Activated CD4-positive, alpha-beta T cell treated with anti-CD3 and anti-CD28 coated beads for 1 hour (primary cell): Measurements from ENCODE around the gene CNPY1.
"Not testable (repeated sequence)": the region's sequence is repeated elsewhere in the genome, so short reads cannot be mapped to it uniquely, and the experiment has no call there.

ENCODE experiments used
- DNase-seq: peaks from one replicate; pipeline ENCODE4 v3.0.0-alpha.2; 2020

CNPY1 gene

DNA sequence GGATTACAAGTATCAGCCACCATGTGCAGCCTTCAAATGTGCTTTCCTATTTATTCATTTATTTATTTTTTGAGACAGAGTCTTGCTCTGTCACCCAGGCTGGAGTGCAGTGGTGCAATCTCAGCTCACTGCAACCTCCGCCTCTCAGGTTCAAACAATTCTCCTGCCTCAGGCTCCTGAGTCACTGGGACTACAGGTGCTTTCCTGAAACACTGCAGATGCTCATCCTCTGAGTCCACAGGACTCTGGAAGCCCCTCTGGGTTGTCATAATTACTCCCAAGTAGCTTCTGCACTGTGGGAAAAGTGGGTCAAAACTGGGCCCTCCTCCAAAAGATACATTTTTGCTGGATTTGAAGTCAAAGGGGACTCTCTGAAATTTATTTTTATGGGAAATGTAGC is at the start of gene CNPY1:
Gene CNPY1, minus strand, starts transcription at position 111 of the 400 bp plus-strand sequence. CDS start 630 bp downstream, outside the sequence.
- DNase-seq, result not testable (repeated sequence)

DNA sequence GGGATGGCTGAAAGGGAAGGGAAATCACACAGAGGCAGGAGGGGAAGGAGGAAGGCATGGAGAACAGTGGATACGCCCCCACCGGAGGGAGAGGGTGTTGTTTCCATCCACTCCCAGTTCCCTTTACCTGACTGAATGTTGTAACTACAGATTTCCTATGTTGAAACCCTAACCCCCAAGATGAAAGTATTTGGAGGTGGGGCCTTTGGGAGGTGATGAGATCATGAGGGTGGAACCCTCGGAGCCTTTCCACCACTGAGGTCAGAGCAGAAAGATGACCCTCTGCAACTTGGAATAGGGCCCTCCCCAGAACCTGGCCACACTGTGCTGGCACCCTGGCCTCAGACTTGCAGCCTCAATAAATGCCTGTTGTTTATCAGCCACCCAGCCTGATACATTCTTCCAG is 48.6 kb upstream of the CNPY1 start:
- no peak for DNase-seq

DNA sequence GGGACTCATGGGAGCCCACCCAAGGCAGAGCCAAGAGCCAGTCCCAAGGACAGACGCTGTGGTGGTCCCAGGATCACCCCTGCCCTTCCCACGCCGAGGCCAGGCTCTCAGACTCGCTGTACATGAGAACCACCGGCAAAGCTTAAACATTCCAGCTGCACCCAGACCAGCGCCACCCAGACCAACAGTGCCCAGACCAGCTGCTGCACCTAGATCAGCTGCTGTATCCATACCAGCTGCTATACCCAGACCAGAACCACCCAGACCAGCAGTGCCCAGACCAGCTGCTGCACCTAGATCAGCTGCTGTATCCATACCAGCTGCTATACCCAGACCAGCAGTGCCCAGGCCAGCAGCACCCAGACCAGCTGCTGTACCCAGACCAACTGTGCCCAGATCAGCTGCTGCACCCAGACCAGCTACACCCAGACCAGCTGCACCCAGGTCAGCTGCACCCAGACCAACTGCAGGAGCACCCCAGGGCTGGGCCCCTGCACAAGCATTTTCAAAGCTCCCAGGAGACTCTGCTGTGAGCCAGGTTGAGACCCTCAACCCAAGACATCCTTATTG is 47.9 kb upstream of the CNPY1 start:
- no peak for DNase-seq

DNA sequence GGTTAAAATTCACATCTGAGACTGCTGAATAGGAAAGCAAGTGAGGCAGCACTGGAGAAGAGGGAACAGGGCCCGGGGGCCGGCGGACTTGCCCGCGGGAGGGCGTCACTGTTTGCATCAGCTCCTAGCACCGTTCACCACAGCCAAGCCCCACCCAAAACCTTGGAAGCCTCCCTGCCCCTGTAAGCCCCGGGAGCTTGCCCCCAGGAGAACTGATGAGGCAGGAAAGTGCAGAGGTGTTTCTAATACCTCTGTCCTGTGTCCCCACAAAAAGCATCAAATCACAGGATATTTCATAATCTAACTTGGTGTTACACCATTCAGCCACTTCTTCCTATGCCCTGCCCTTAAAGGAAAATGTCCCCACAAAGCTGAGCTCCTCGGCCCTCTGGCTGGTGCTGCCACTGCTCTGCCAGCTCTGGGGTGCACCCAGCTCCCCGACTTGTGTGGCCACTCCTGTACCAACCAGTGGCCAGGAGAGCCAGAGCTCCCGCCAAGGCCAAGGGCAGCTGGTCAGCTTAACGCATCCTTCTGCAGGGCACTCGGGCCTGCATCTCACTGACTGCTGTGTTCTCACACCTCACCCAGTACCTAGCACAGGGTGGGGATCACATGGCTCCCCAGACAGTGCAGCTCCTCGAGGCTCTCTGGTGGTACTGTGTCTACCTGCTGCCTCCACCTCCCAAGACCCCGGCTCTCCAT is 47.3 kb upstream of the CNPY1 start:
- DNase-seq, result no peak

DNA sequence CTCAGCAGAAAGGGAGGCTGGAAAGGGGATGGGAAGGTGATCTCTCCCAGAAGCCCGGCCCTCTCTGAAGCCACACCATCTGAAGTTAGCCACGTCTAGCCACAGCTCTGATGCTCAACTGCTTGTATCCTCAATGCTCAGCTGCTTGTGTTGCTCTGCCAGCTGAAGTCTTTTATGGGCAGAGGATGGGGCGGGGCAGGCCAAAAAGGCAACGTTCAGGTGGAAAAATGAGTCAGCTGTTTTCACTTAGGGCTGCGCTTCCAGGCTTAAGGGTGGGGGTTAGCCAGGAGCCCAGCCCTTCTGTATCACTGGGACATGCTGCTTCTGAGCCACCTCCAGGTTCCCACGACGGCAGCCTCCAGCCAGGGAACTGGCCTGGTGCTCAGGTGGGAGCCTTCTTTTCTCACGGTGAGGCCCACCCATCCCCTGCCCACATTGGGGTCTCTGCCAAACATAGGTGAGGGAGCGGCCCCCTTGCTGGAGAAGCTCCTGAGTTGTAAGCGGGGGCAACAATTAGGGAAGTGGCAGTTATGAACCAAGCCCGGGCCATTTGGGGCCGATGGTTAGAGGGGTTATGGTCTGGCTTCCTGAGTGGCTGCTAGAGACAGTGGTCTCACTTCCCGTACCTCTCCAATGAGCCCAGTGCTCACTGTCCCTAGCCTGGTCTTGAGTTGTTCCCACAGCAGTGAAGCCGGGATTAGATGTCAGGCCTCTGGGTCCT is 44.9 kb upstream of the CNPY1 start:
- no peak for DNase-seq

DNA sequence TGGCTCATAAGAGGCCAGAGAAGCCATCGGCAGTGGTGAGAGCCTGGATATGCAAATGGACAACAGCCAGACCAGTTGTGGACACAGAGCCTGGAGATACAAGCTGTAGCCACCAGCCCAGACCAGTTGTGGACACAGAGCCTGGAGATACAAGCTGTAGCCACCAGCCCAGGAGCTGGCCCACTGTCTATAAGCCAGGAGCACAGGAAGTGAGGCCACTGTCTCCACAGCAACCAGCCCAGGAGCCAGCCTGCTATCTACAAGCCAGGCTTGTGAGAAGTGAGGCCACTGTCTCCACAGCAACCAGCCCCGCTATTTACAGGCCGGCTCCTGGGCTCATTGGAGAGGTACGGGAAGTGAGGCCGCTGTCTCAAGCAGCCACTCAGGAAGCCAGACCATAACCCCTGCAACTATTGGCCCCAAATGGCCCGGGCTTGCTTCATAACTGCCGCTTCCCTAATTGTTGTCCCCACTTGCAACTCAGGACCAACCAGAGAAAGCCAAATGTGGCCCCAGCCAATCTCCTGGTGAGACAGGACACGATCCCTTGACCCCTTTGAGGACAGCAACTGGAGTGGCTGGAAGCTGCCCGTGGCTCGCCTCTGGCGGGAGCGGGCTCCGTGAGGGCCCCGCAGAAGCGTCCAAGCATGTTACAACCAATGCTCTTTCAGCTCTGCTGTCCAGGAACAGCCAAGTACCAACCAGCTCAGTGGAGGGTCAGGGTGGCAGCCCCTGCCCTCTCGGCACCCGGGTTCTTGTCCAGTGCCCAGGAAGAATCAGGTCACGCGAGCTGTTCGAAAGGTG is 44.1 kb upstream of the CNPY1 start:
- no peak for DNase-seq

DNA sequence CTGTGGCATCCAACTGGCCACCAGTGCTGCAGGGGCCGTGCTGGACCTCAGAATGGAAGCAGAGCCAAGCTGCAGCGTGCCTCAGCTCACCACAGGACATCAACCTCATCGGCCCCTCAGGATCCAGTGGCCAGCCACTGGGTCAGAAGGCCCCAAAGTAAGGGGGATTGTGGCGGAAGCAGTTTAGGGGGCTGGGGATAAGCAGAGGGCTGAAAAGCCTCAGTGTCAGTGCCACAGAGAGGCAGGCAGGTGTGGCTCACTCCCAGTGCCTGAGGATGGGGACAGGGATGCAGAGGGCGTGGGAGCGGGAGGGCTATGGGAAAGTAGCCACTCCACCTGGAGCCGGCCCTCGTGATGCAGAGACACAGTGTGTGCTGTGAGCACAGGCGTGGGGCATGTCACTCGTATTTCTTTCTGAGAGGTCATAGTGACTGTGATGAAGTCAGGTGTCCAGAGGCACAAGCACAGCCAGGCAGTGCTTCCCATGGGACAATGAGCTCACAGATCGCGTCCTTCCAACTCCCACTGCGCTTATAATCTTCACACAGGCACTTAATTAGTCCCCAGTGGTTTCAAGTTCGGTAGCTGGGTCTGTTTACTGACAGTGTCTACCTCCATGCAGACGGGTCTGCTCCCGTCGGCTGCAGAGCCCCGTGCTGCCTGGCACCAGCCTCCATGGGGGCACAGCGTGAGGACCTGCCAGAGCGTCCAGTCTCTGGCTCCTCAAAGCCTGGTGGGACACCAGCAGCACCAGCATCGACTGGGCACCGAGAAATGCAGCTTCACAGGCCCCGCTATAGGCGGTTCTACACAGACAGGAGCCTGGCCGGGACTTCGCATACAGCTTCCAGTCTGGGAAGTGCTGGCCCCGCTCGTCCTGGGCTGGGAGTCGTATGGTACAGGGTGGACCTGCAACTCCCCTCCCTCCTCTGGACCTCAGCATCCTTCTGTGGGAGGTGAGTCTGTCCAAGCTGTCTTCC is 42.9 kb upstream of the CNPY1 start:
- no peak for DNase-seq

DNA sequence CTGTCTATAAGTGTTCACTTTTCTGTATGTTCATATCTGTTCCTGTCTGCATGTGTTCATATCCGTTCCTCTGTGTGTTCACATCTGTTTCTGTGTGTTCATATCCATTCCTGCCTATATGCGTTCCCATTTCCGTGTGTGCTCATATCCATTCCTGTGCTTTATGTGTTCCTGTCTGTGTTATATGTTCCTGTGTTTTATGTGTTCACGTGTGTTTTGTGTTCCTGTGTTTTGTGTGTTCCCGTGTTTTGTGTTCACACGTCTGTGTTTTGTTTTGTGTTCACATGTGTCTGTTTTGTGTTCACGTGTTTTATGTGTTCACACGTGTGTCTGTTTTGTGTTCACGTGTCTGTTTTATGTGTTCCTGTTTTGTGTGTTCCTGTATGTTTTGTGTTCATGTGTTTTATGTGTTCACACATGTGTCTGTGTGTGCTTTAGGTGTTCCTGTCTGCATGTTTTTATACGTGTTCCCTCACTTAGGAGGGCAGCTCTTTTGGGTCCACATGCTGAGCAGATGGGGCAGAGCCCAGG is 42.2 kb upstream of the CNPY1 start:
- DNase-seq, result no peak

DNA sequence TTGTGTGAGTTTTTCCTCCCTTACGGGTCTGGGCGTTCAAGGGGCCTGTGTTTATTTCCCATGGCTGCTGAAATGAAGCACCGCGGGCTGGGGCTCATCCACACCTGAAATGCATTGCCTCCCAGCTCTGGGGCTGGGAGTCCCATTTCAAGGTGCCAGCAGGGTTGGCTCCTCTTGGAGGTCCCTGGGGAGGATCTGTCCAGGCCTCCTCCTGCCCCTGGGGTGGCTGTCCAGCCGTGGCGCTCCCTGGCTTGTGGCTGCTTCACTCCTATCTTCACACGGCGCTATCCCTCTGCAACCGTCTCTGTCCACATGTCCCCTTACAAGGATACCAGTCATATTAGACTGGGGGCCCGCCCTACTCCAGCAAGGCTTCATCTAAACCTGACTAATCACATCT is 41.1 kb upstream of the CNPY1 start:
- DNase-seq, result no peak

DNA sequence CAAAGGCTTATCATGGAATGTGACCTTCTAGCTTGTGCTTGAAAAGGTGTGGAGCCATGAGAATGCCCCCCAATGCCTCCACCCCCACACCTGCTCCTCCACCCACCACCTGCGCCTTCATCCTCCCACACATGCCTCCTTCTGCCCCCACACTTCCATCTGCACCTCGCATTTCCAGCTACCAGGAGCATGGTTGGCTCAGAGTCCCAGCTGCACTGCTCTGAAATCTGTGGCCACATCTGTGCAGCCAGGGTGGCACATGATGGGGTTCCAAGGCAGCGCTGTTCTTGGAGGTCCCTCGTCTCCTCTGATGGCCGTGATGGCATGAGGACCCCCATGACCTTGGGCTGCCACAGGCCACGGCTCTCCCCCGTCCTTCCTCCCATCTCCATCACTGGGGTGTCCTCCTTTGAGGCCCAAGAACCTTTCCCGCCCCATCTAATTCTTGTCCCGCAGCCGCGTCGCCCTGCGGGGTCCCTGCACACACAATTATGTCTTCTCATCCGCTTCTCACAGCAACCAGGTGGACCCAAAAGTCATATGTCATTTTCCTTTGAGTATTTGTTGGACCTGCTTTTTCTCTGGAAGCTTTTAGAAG is 40.6 kb upstream of the CNPY1 start:
- DNase-seq, result no peak

DNA sequence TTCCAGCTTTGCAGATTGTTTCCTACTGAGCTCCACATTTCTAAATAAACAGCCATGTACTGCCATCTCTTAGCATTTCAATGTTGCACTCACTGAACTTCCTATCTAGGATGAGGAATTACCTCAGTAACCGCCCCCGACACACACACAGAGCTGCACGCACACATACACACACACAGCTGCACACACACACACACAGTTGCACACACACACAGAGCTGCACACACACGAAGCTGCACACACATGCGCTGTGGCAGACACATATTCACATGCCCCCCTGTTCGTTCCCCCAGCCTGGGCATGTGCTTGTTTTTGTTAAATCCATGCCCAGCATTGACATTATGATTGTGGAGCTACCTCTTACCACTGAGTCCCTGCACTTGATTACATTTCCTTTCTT is 39.6 kb upstream of the CNPY1 start:
- DNase-seq, result no peak

DNA sequence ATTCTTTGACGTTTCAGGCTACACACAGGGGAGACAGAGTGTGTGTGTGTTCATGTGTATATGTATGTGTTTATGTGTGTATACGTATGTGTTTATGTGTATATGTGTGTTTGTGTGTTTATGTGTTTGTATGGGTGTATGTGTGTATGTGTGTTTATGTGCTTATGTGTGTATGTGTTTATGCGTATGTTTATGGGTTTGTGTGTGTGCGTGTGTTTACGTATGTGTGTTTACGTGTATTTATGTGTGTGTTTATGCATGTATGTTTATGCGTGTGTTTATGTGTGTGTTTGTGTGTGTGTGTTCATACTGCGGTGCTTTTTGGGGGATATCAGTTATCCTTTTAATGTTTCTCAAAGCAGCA is 39.2 kb upstream of the CNPY1 start:
- DNase-seq, result no peak

DNA sequence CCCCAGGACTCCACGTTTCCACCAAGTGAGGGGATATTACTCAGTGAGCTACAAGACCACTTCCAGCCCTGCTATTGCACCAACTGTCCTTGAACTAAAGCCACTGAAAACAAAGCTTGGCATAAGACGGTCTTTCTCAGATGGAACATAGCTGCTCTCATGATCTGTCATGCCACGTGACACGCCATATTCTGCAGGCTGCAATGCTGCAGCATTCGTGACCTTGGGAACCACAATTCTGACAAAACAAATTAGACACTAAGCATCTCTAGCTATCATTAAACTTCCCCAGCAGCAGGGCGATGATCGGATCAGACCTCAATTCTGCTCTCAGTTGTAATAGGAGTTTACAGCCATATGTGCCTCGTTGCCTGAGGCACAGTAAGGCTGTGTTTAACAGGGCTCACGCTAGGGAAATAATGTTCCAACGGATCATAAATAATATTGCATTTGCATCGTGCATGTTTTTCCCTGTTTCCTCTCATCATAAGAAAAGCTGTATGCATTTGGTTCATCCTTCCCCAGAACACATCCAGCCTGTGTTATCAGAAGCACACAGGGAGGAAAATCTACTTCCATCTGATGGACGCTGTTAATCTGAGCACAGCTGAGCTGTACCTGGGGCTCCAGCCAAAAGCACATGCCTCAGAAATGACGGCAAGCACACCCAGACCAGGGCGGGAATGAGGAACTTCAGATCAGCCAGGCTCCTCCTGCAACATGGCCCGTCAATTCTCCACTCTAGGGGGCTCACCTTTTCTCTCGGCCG is 38.6 kb upstream of the CNPY1 start:
- DNase-seq, result no peak

DNA sequence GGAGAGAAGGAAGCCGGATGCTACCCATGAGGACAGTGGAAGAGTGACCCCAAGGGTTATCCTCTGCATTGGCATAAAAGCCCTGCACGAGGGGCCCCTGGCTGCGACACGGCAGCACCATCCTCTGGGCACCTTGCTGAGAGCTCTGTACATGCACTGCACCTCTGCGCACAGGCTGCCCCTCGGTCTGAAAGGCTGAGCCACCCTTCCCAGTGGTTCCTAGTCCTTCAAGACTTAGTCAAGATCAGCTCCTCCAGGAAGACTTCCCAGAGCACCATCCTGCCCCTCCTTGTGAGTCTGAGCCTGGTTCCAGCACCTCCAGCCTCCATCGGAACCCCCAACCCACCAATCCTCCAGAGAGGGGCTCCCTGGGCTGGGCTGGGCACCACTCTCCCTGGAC is 37.9 kb upstream of the CNPY1 start:
- DNase-seq, result no peak

DNA sequence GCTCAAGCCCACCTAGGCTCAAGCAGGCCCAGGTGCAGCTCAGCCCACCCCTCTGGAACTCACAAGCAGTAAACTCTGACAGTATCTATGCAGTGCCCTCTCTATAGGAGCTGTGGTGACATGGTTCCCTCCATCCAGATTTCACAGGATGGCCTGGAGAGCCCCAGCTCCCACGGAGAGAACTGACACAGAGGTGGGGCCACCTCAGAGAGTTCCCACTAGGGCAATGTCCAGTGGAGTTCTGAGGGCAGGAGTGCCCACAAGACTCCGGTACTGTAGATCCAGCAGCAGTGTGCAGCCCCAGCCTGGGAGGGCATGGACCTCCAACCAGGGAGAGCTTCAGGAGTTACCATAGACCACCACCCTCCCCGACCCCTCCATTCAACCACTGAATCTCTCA is 37.3 kb upstream of the CNPY1 start:
- no peak for DNase-seq

DNA sequence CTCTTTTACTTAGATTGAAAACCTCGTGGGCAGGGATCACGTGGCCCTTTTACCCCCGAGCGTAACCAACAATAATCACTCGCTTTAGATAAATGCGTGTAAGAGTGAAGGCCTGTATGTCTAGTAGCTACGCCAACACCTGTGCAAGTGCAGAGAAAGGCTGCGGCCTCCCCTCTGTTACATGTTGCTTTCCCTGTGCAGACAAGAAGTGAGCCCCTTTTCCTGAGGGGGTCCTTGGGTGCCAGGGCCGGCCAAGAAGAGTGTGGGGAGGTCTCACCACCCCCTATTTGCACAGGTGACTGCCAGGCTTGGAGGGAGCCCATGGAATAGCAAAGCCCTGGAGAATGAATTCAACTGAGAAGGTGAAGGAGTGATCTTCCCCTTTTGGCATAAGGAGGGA is 35.6 kb upstream of the CNPY1 start:
- no peak for DNase-seq

DNA sequence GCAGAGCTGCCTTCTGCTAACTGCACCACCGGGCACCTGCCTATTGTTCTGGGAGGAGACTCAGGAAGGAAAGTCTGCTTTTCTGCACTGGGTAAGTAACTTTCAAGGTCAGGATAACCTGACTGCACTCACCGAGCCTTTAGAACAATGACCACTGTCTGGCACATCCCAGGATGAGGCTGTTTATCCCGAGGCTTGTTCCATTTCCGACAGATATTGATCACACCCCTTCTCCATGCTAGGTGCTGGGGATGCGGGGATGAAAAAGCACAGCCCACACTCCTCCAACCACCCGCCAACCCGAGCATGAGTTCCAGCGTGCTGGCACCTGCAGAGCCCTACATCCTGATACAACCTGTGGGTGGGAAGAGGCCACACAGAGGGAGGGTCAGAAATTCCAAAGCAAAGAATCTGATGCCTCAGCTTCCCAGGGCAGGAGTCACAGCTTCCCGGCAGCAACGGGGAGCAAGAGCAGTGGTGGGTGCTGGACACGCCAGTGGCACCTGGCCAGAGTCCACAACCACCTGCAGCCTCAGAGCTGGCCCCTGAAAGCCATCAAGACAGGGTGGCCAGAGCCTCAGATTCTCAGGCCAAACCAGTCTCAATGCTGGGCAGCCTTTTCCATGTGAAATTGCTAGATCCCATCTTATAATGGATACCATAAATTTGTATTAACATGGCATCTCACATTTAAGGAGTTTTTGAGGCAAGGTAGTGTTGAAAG is 34.9 kb upstream of the CNPY1 start:
- no peak for DNase-seq

DNA sequence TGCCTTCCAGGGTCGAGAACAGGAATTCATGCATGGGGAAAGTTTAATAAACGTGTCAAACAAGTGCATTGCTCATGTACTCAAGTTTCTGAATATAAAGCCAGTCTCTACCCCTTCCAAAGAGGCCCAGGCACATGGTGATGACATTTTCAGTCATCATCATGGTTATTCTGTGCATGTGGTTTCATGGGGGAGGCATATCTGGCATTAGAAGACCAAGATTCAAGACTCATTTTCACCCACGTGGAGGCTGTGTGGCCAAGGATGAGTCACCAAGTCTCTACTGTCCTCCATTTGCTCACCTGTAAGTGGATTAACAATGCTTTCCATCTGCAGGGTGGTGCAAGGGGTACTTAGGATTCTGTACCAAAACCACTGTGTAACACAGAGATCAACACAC is 34.0 kb upstream of the CNPY1 start:
- no peak for DNase-seq

DNA sequence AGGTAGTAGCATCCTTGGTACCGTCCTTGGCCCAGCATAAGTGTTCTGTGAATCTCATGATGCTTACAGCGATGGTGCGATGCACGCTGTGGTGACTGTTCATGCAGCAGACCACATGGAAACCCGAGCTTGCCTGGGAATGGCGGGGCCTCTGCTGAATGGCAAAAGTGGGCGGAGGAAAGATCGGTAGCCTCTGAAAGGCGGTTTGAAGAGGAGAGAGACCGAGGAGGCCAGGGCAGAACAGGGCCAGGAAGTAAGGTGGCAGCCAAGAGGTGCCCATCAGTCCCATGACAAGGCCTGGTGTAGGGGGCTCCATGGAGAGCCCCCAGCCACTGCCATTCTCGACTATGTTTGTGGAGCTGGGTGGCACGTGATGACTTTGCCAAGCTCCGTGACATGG is 33.2 kb upstream of the CNPY1 start:
- no peak for DNase-seq

DNA sequence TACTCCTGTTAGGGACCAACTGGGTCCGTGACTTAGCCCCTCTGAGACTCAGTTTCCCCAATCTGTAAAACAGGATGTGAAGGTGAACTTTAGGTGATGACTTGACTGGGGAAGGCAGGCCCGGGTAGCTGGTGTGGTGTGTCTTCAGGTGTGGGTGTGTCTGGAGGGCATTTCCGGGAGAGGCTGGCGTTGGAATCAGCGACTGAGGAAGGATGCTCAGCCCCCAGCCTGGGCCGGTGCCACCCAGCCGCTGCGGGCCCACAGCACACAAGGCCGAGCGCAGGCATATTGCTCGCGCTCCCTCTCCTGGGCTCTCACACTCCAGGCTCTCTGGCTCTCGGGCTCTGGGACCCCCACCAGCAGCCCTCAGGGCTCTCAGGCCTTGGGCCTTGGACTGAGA is 31.7 kb upstream of the CNPY1 start:
- no peak for DNase-seq
